Endothelial cell of umbilical vein (primary cell): Measurements from ENCODE around the gene C14orf119. TPM values are rescaled to one million over a fixed set of nuclear protein-coding genes. Genes with fewer than 3 reads are reported as not detected.

Source experiments
- BruUV-seq: library from RNA; stranded (reverse); fragments of 400-500 nt; replicated peaks from 2 replicates; lab custom pipeline; 2021; lab: Mats Ljungman, UMichigan
- CTCF ChIA-PET: fragments of 300-600, 350-600 bp; sonication (Branson Sonifier 250); formaldehyde crosslinking; loops from one replicate; lab custom pipeline; 2021; ENCODE audit warnings: antibody characterized with exemption, inconsistent platforms; lab: Charles Lee
- POLR2A ChIA-PET: fragments of 300-600, 350-600 bp; sonication (Branson Sonifier 250); formaldehyde crosslinking; loops from one replicate; lab custom pipeline; 2021; ENCODE audit warnings: antibody characterized with exemption, inconsistent platforms; lab: Charles Lee
- DNase-seq: peaks from one replicate; pipeline ENCODE4 v3.0.0-alpha.2; 2011; ENCODE audit warnings: low read depth, low spot score
- FAIRE-seq: peaks from 2 replicates; lab custom pipeline; 2011; peaks lifted over from hg19 to GRCh38; lab: Jason Lieb, UNC
- H2AFZ ChIP-seq: 2 replicates; pipeline ENCODE4 v1.6.0; 2012; ENCODE audit warnings: low read depth, low read length, control low read depth, inconsistent platforms
- H3K27ac ChIP-seq: 2 replicates; pipeline ENCODE4 v1.5.1; 2011; ENCODE audit warnings: low read depth, mild to moderate bottlenecking, control low read depth, low read length, moderate library complexity; ENCODE audit not compliant: insufficient read depth
- H3K27me3 ChIP-seq, 2 experiments: 2 replicates each; pipeline versions ENCODE4 v1.6.0 to v1.6.1; 2011; ENCODE audit warnings: low read length in 2 of 2, mixed read lengths in 1 of 2; ENCODE audit not compliant: control insufficient read depth in 2 of 2, insufficient read depth in 2 of 2
- H3K36me3 ChIP-seq, 2 experiments: 2 replicates in 1 of 2; 3 replicates in 1 of 2; pipeline ENCODE4 v1.5.1; 2011; ENCODE audit warnings: low read length in 2 of 2, mild to moderate bottlenecking in 1 of 2, moderate library complexity in 1 of 2; ENCODE audit not compliant: control insufficient read depth in 2 of 2, insufficient read depth in 2 of 2; ENCODE audit errors: extremely low read depth in 1 of 2
- H3K4me1 ChIP-seq: 3 replicates; pipeline ENCODE4 v1.5.1; 2011; ENCODE audit warnings: mild to moderate bottlenecking, low read length; ENCODE audit not compliant: control insufficient read depth, insufficient read depth; ENCODE audit errors: extremely low read depth
- H3K4me2 ChIP-seq: 2 replicates; pipeline ENCODE4 v1.6.1; 2011; ENCODE audit warnings: low read length, control low read depth, mixed read lengths; ENCODE audit not compliant: insufficient read depth
- H3K4me3 ChIP-seq, 3 experiments: fragments of 200-600 bp in 1 of 3; sonication (generic), shearing (Covaris generic) in 1 of 3; replicated peaks in 1 of 3; 2 replicates each; pipeline ENCODE4 v1.5.1; 2011 to 2016; ENCODE audit warnings: control low read depth in 3 of 3, low read length in 3 of 3, mild to moderate bottlenecking in 2 of 3, inconsistent platforms in 1 of 3, low read depth in 1 of 3, moderate library complexity in 1 of 3; ENCODE audit not compliant: insufficient read depth in 1 of 3
- H3K79me2 ChIP-seq: 2 replicates; pipeline ENCODE4 v1.6.0; 2012; ENCODE audit warnings: low read length, inconsistent platforms; ENCODE audit not compliant: control insufficient read depth, insufficient read depth
- H3K9ac ChIP-seq: replicated peaks from 2 replicates; pipeline ENCODE3; 2011; ENCODE audit warnings: low read length, control low read depth; ENCODE audit not compliant: insufficient read depth; ENCODE audit errors: extremely low read depth
- H3K9me1 ChIP-seq: replicated peaks from 3 replicates; pipeline ENCODE4 v1.6.0; 2011; ENCODE audit warnings: mild to moderate bottlenecking, low read length; ENCODE audit not compliant: control insufficient read depth, insufficient read depth; ENCODE audit errors: extremely low read depth
- H3K9me3 ChIP-seq: replicated peaks from 2 replicates; pipeline ENCODE4 v1.5.1; 2012; ENCODE audit warnings: low read length, inconsistent platforms; ENCODE audit not compliant: control insufficient read depth, insufficient read depth
- H4K20me1 ChIP-seq: replicated peaks from 2 replicates; pipeline ENCODE3; 2011; ENCODE audit warnings: mild to moderate bottlenecking, low read length; ENCODE audit not compliant: control insufficient read depth, insufficient read depth; ENCODE audit errors: extremely low read depth
- EZH2 ChIP-seq: IDR thresholded peaks from 2 replicates; pipeline ENCODE4 v1.6.1; 2012; ENCODE audit warnings: borderline replicate concordance, low read depth, mild to moderate bottlenecking, moderate library complexity, low read length, inconsistent platforms; ENCODE audit not compliant: severe bottlenecking
- FOS ChIP-seq: IDR thresholded peaks from 2 replicates; pipeline ENCODE4 v1.6.1; 2011; ENCODE audit warnings: mild to moderate bottlenecking, low read length, moderate library complexity, borderline replicate concordance; ENCODE audit not compliant: insufficient read depth
- GATA2 ChIP-seq: IDR thresholded peaks from 2 replicates; pipeline ENCODE4 v1.7.0; 2011; ENCODE audit warnings: low read depth, mild to moderate bottlenecking, moderate library complexity, mixed read lengths, low read length; ENCODE audit not compliant: insufficient read length, insufficient read depth
- JUN ChIP-seq: IDR thresholded peaks from 2 replicates; pipeline ENCODE4 v1.6.1; 2011; ENCODE audit warnings: borderline replicate concordance, low read depth; ENCODE audit not compliant: insufficient read length, insufficient read depth
- MYC ChIP-seq: IDR thresholded peaks from one replicate; pipeline ENCODE4 v1.6.1; 2011; ENCODE audit warnings: mild to moderate bottlenecking, low read depth, low read length
- POLR2A ChIP-seq: IDR thresholded peaks from 2 replicates; pipeline ENCODE4 v1.6.1; 2012; ENCODE audit warnings: low read depth, mild to moderate bottlenecking, control low read depth, low read length
- POLR2AphosphoS5 ChIP-seq: IDR thresholded peaks from 2 replicates; pipeline ENCODE4 v1.6.1; 2012; ENCODE audit warnings: low read depth, mild to moderate bottlenecking, control low read depth, low read length, moderate library complexity; ENCODE audit not compliant: insufficient read depth
- dilution Hi-C: fragments of 300-500 bp; cut with MboI; formaldehyde crosslinking; loops from one replicate; pipeline ENCODE4 v1.15.0; 2019; ENCODE audit warnings: low sequenced_read_pairs; ENCODE audit not compliant: extremely low pct_ligation_motif_present
- intact Hi-C: fragments of 100-400 bp; cut with micrococcal nuclease; formaldehyde crosslinking; loops from one replicate; pipeline ENCODE4 v1.10.0; 2022
- polyA plus RNA-seq, 4 experiments: library from polyadenylated mRNA; depleted of rRNA in 3 of 4; stranded (reverse) in 3 of 4; unstranded in 1 of 4; fragments of >200 nt; gene quantifications; 2 replicates each; pipeline versions ENCODE4 v1.2.1 to v1.2.3, GENCODE V29; 2011 to 2012; ENCODE audit warnings: missing spikeins in 1 of 4
- total RNA-seq: library from RNA; stranded (reverse); gene quantifications from 2 replicates; pipeline ENCODE4 v1.2.3, GENCODE V29; 2021
- TF ChIP-seq, protein P1 (sequence below): IDR thresholded peaks from 2 replicates; pipeline ENCODE4 v1.6.1; 2011; ENCODE audit not compliant: insufficient read depth, insufficient read length
- TF ChIP-seq, protein P2 (sequence below), 2 donors: IDR thresholded peaks; 1 replicate in 1 of 2; 2 replicates in 1 of 2; pipeline ENCODE4 v1.5.1; 2011; ENCODE audit warnings: low read length in 2 of 2, mild to moderate bottlenecking in 2 of 2, moderate library complexity in 2 of 2, control low read depth in 1 of 2, inconsistent platforms in 1 of 2, low read depth in 1 of 2; ENCODE audit not compliant: insufficient read depth in 1 of 2; ENCODE audit errors: extremely low read depth in 1 of 2

C14orf119 gene
- total and polyA plus RNA-seq, 2 donors (not counting 3 experiments of a cell fraction or from before 2014, with no cell fraction given) = 58.3 to 60.5 TPM

DNA sequence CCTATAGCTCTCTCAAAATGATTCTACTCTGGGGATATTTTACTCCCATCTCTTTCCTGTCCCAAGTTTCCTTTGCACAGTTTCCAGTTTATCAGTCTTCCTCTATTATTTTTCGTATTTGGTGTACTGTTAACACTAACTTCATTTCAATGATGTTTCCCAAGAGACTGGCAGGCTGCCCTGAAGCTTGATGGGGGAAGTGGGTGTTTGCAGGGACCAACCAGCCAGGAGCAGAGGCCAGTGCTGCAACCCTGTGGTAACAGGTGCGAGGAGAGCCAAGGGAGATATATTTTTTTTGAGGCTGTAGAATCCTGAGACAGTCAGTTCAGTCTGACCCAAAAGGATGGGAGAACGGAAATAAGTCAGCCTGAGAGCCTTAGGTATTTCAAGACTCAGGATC is 35.6 kb downstream of the C14orf119 start:
- Histone ChIP-seq H3K36me3 (no peaks in the 10 kb centered on the region), H3K27ac (no peak overlapping the region), H3K4me3 (no peak overlapping the region), H3K4me1 (peaks cover 24% of the 10 kb centered on the region), H3K79me2 (no peaks in the 10 kb centered on the region), H3K4me2 (no peak overlapping the region), H3K27me3 (no peaks in the 10 kb centered on the region), H3K9me3 (no peaks in the 10 kb centered on the region), H3K9ac (no peak overlapping the region), H4K20me1 (no peaks in the 10 kb centered on the region), H2AFZ (no peak overlapping the region), H3K9me1 (no peaks in the 10 kb centered on the region)
- DNase-seq (peak; percentile 28), FAIRE-seq (no peak)
- ChIA-PET CTCF (interaction anchor here (1.5 to 14.5 kb wide), 4 partner anchors 10 to 48 kb away, joined by 3 to 1289 read pairs (median 38); partner anchors contain the start of gene SLC7A8), POLR2A (no interaction called here)
- TF ChIP-seq JUN (no peak), POLR2A (no peak), MYC (no peak), FOS (no peak), EZH2 (no peak), GATA2 (no peak), POLR2AphosphoS5 (no peak)
- TF ChIP-seq, protein P1, sequence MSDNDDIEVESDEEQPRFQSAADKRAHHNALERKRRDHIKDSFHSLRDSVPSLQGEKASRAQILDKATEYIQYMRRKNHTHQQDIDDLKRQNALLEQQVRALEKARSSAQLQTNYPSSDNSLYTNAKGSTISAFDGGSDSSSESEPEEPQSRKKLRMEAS = no peak
- TF ChIP-seq, protein P2, sequence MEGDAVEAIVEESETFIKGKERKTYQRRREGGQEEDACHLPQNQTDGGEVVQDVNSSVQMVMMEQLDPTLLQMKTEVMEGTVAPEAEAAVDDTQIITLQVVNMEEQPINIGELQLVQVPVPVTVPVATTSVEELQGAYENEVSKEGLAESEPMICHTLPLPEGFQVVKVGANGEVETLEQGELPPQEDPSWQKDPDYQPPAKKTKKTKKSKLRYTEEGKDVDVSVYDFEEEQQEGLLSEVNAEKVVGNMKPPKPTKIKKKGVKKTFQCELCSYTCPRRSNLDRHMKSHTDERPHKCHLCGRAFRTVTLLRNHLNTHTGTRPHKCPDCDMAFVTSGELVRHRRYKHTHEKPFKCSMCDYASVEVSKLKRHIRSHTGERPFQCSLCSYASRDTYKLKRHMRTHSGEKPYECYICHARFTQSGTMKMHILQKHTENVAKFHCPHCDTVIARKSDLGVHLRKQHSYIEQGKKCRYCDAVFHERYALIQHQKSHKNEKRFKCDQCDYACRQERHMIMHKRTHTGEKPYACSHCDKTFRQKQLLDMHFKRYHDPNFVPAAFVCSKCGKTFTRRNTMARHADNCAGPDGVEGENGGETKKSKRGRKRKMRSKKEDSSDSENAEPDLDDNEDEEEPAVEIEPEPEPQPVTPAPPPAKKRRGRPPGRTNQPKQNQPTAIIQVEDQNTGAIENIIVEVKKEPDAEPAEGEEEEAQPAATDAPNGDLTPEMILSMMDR (IDR thresholded peaks at IDR 0.05; ENCODE audit: extremely low read depth in 1 of 2, insufficient read depth in 1 of 2, low read depth in 1 of 2, low read length in 2 of 2) = no peak
- no TSS peak for BruUV-seq
- intact Hi-C loops (no loop called here), dilution Hi-C loops (no loop called here)
